Naive thymus-derived CD4-positive, alpha-beta T cell (primary cell): ENCODE results near the gene EFS. TPM values are rescaled to one million over a fixed set of nuclear protein-coding genes. Genes with fewer than 3 reads are reported as not detected.

Experiments used
- ATAC-seq: fragments of 150-1000 bp; cut with Tn5 transposase; 2 replicates; pipeline ENCODE4 v1.10.0; 2021; ENCODE audit warnings: mild to moderate bottlenecking, moderate library complexity
- CTCF ChIA-PET: fragments of 350-600 bp; sonication (Branson Sonifier 250); formaldehyde crosslinking; loops from one replicate; lab custom pipeline; 2021; ENCODE audit warnings: antibody characterized with exemption; lab: Charles Lee
- POLR2A ChIA-PET: fragments of 350-600 bp; sonication (Branson Sonifier 250); formaldehyde crosslinking; loops from one replicate; lab custom pipeline; 2021; ENCODE audit warnings: antibody characterized with exemption, inconsistent platforms; lab: Charles Lee
- DNase-seq, 9 donors: peaks; one replicate each; pipeline versions ENCODE4 v3.0.0 to v3.0.0-alpha.2; 2020 to 2022; ENCODE audit warnings: mixed read lengths in 1 of 9
- H3K27ac ChIP-seq: one replicate; pipeline ENCODE4 v1.7.0; 2013; ENCODE audit warnings: mild to moderate bottlenecking, low read depth, low read length, moderate library complexity
- H3K27me3 ChIP-seq, 2 donors: one replicate each; pipeline ENCODE4 v1.7.0; 2013; ENCODE audit warnings: low read length in 2 of 2, mild to moderate bottlenecking in 2 of 2, moderate library complexity in 2 of 2; ENCODE audit not compliant: control insufficient read depth in 2 of 2, insufficient read depth in 2 of 2
- H3K36me3 ChIP-seq, 3 experiments: 1 replicate in 2 of 3; 2 replicates in 1 of 3; pipeline ENCODE4 v1.7.0; 2013; ENCODE audit warnings: low read length in 3 of 3, mild to moderate bottlenecking in 3 of 3, moderate library complexity in 1 of 3; ENCODE audit not compliant: insufficient read depth in 3 of 3, control insufficient read depth in 2 of 3
- H3K4me1 ChIP-seq, 2 donors: one replicate each; pipeline ENCODE4 v1.7.0; 2013; ENCODE audit warnings: low read length in 2 of 2, mild to moderate bottlenecking in 2 of 2, moderate library complexity in 1 of 2; ENCODE audit not compliant: control insufficient read depth in 2 of 2, insufficient read depth in 2 of 2
- H3K4me3 ChIP-seq: 2 replicates; pipeline ENCODE4 v1.7.0; 2013; ENCODE audit warnings: mild to moderate bottlenecking, low read length
- H3K9me3 ChIP-seq, 3 experiments: 1 replicate in 2 of 3; 2 replicates in 1 of 3; pipeline ENCODE4 v1.7.0; 2013; ENCODE audit warnings: low read length in 3 of 3; ENCODE audit not compliant: control insufficient read depth in 2 of 3
- H3K27ac Mint-ChIP-seq, 9 donors: one replicate each; pipeline ENCODE4 v1.8.0; 2020 to 2022; ENCODE audit warnings: mixed read lengths in 9 of 9, mild to moderate bottlenecking in 8 of 9, moderate library complexity in 5 of 9, inconsistent platforms in 2 of 9
- H3K27me3 Mint-ChIP-seq, 5 donors: one replicate each; pipeline ENCODE4 v1.8.0; 2021 to 2022; ENCODE audit warnings: mixed read lengths in 5 of 5, mild to moderate bottlenecking in 1 of 5
- H3K36me3 Mint-ChIP-seq, 5 donors: one replicate each; pipeline ENCODE4 v1.8.0; 2020 to 2022; ENCODE audit warnings: mixed read lengths in 5 of 5, mild to moderate bottlenecking in 3 of 5, inconsistent platforms in 1 of 5
- H3K4me1 Mint-ChIP-seq, 7 donors: one replicate each; pipeline ENCODE4 v1.8.0; 2020 to 2022; ENCODE audit warnings: mixed read lengths in 7 of 7, mild to moderate bottlenecking in 3 of 7, inconsistent platforms in 1 of 7
- H3K4me3 Mint-ChIP-seq, 10 donors: one replicate each; pipeline ENCODE4 v1.8.0; 2020 to 2022; ENCODE audit warnings: mild to moderate bottlenecking in 10 of 10, mixed read lengths in 10 of 10, moderate library complexity in 6 of 10, inconsistent platforms in 2 of 10
- H3K9me3 Mint-ChIP-seq, 11 donors: one replicate each; pipeline ENCODE4 v1.8.0; 2020 to 2022; ENCODE audit warnings: mixed read lengths in 11 of 11, mild to moderate bottlenecking in 4 of 11, inconsistent platforms in 1 of 11, moderate library complexity in 1 of 11
- intact Hi-C, 2 donors: fragments of 100-400 bp; cut with micrococcal nuclease; formaldehyde crosslinking; loops; one replicate each; pipeline ENCODE4 v1.15.1; 2023
- microRNA-seq: library from miRNA; unstranded; fragments of <30 nt; microRNA quantifications from one replicate; pipeline ENCODE4 v1.2.0, GENCODE V29; 2022; ENCODE audit warnings: borderline microRNAs expressed
- polyA plus RNA-seq, 2 donors: library from polyadenylated mRNA; unstranded; fragments of 300-500 nt; fragmentation: Illumina TruSeq; gene quantifications; one replicate each; pipeline ENCODE4 v1.2.3, GENCODE V29; 2021
- total RNA-seq, 6 experiments: library from RNA in 5 of 6; stranded (reverse) in 5 of 6; gene quantifications; 1 replicate in 5 of 6; 2 replicates in 1 of 6; pipeline ENCODE4 v1.2.3 and lab custom pipeline; 2021 to 2026

EFS gene
- total and polyA plus RNA-seq, 7 experiments from 2014 or later = not detected

- POLR2A ChIA-PET = interaction anchor here (0.6 to 7.6 kb wide), 4 partner anchors 12 to 856 kb away, joined by 3 to 286 read pairs (median 6); partner anchors contain the start of gene PABPN1
- CTCF ChIA-PET = interaction anchor here (1.3 kb wide), 1 partner anchor 14 kb away, joined by 3 read pairs; no protein-coding TSS in a partner anchor
These were observed 58.4 kb downstream of the EFS start, which contains the start of gene BCL2L2 for GRCh38 chr14:23306412-23307145. BCL2L2 (plus strand) TSS chr14:23306833; CDS start chr14:23307768, 935 bp downstream.

More at GRCh38 chr14:23306412-23307145, 58.4 kb downstream of the EFS start, which contains the start of gene BCL2L2:
- Histone ChIP-seq H3K9me3 (no peaks in the 10 kb centered on the region), H3K27me3 (no peaks in the 10 kb centered on the region), H3K36me3 (peaks cover 0 to 3% (median 0%) of the 10 kb centered on the region in 3 experiments), H3K4me1 (peaks cover 0 to 6% of the 10 kb centered on the region in 2 donors), H3K4me3 (no peak within 1 kb of the TSS), H3K27ac (no peak within 1 kb of the TSS)
- peaks cover 0 to 33% (median 10%) of the 10 kb centered on the region in 7 donors for H3K4me1 Mint-ChIP-seq
- peaks cover 20 to 31% (median 23%) of the 10 kb centered on the region in 5 donors for H3K27me3 Mint-ChIP-seq
- peak in 1 of 9 donors; percentile 42 for DNase-seq
- H3K27ac Mint-ChIP-seq = peak within 1 kb of the TSS in 3 of 9 donors; percentile 25 to 77 (median 36)
- intact Hi-C loops = loop anchor here (10.0 kb wide), 4 partner anchors 808 to 1832 kb away; partner anchors contain the start of genes EMC9 (in 2 of the 2), PSME2 (in 2 of the 2), RNF31 (in 2 of the 2) and CHMP4A (in 1 of the 2)
- peaks cover 0 to 5% (median 0%) of the 10 kb centered on the region in 11 donors for H3K9me3 Mint-ChIP-seq
- no peak for ATAC-seq
- H3K4me3 Mint-ChIP-seq = peak within 1 kb of the TSS in 3 of 10 donors; percentile 8 to 71 (median 63)
- H3K36me3 Mint-ChIP-seq = peaks cover 0 to 4% (median 0%) of the 10 kb centered on the region in 5 donors

Small RNA genes within 50 kb of the gene (microRNA-seq; reads per million reads assigned to microRNA genes)
- gene MIR208A = not detected

Other genes starting within 250 kb of the EFS start
- gene CEBPE, start 245.9 kb downstream of the EFS start, total RNA-seq = 1 to 10 TPM in 3 of 5 experiments, under 1 TPM in 2; 0.19 to 1.7 (median 1.2) TPM
- under 1 TPM; 0.60 to 0.65 TPM for gene CEBPE, start 245.9 kb downstream of the EFS start, polyA plus RNA-seq
- gene SLC7A8, start 181.5 kb downstream of the EFS start, total RNA-seq = 1 to 10 TPM in 4 of 5 experiments, under 1 TPM in 1; 0.36 to 7.7 (median 2.5) TPM
- gene SLC7A8, start 181.5 kb downstream of the EFS start, polyA plus RNA-seq = 1 to 10 TPM; 1.2 to 4.0 TPM
- not detected for gene RNF212B, start 127.2 kb downstream of the EFS start, total RNA-seq
- not detected for gene RNF212B, start 127.2 kb downstream of the EFS start, polyA plus RNA-seq
- gene HOMEZ, start 79.0 kb downstream of the EFS start, total RNA-seq = 10 to 100 TPM in 3 of 5 experiments, 1 to 10 TPM in 2; 5.2 to 20.4 (median 15.5) TPM
- gene HOMEZ, start 79.0 kb downstream of the EFS start, polyA plus RNA-seq = 1 to 10 TPM; 6.9 to 8.6 TPM
- 100 to 1,000 TPM in 2 of 5 experiments, 10 to 100 TPM in 3; 35.7 to 138 (median 67.0) TPM for gene PPP1R3E, start 62.3 kb downstream of the EFS start, total RNA-seq
- gene PPP1R3E, start 62.3 kb downstream of the EFS start, polyA plus RNA-seq = 1 to 10 TPM; 1.6 to 2.9 TPM
- gene BCL2L2, start 58.3 kb downstream of the EFS start, total RNA-seq = 1 to 10 TPM; 2.8 to 8.0 (median 5.6) TPM
- not detected for gene BCL2L2, start 58.3 kb downstream of the EFS start, polyA plus RNA-seq
- 100 to 1,000 TPM; 176 to 213 (median 196) TPM for gene PABPN1, start 43.7 kb downstream of the EFS start, total RNA-seq
- gene PABPN1, start 43.7 kb downstream of the EFS start, polyA plus RNA-seq = 10 to 100 TPM; 57.5 to 94.5 TPM
- gene SLC22A17, start 12.3 kb downstream of the EFS start, total RNA-seq = 10 to 100 TPM in 3 of 5 experiments, 1 to 10 TPM in 2; 1.9 to 30.0 (median 22.6) TPM
- 10 to 100 TPM in 1 of 2 donors, 1 to 10 TPM in 1; 9.7 to 10.8 TPM for gene SLC22A17, start 12.3 kb downstream of the EFS start, polyA plus RNA-seq
- not detected for gene IL25, start 7.6 kb upstream of the EFS start, total RNA-seq
- gene IL25, start 7.6 kb upstream of the EFS start, polyA plus RNA-seq = not detected
- not detected for gene CMTM5, start 11.9 kb upstream of the EFS start, total RNA-seq
- gene CMTM5, start 11.9 kb upstream of the EFS start, polyA plus RNA-seq = not detected
- gene MYH6, start 43.1 kb upstream of the EFS start, total RNA-seq = under 1 TPM in 1 of 5 experiments, not detected in 4; 0.27 TPM
- not detected for gene MYH6, start 43.1 kb upstream of the EFS start, polyA plus RNA-seq
- gene MYH7, start 70.5 kb upstream of the EFS start, total RNA-seq = not detected
- not detected for gene MYH7, start 70.5 kb upstream of the EFS start, polyA plus RNA-seq
- 100 to 1,000 TPM in 1 of 5 experiments, 10 to 100 TPM in 4; 52.9 to 152 (median 74.0) TPM for gene NGDN, start 104.5 kb upstream of the EFS start, total RNA-seq
- 100 to 1,000 TPM; 101 to 112 TPM for gene NGDN, start 104.5 kb upstream of the EFS start, polyA plus RNA-seq
- gene ZFHX2, start 186.6 kb upstream of the EFS start, total RNA-seq = 1 to 10 TPM in 1 of 5 experiments, under 1 TPM in 4; 0.45 to 2.6 (median 0.49) TPM
- gene ZFHX2, start 186.6 kb upstream of the EFS start, polyA plus RNA-seq = not detected
- 10 to 100 TPM; 16.4 to 26.7 (median 19.2) TPM for gene THTPA, start 191.1 kb upstream of the EFS start, total RNA-seq
- 10 to 100 TPM; 17.9 to 18.1 TPM for gene THTPA, start 191.1 kb upstream of the EFS start, polyA plus RNA-seq
- 100 to 1,000 TPM; 266 to 548 (median 293) TPM for gene AP1G2, start 202.6 kb upstream of the EFS start, total RNA-seq
- 100 to 1,000 TPM in 1 of 2 donors, 10 to 100 TPM in 1; 66.4 to 113 TPM for gene AP1G2, start 202.6 kb upstream of the EFS start, polyA plus RNA-seq
- gene JPH4, start 213.6 kb upstream of the EFS start, total RNA-seq = 1 to 10 TPM in 1 of 5 experiments, under 1 TPM in 1, not detected in 3; 0.16 to 1.2 TPM
- under 1 TPM in 1 of 2 donors, not detected in 1; 0.13 TPM for gene JPH4, start 213.6 kb upstream of the EFS start, polyA plus RNA-seq